Ishikawa (cell line): ENCODE measurements around the gene MUC5B.

Experiments used
- CEBPB ChIP-seq: IDR thresholded peaks from 2 replicates; pipeline ENCODE4 v1.6.1; 2012
- EGR1 ChIP-seq: IDR thresholded peaks from 2 replicates; pipeline ENCODE4 v1.6.1; 2012
- EP300 ChIP-seq: IDR thresholded peaks from 2 replicates; pipeline ENCODE4 v1.6.1; 2012; ENCODE audit warnings: borderline replicate concordance
- FOXM1 ChIP-seq: IDR thresholded peaks from 2 replicates; pipeline ENCODE4 v1.6.1; 2012; ENCODE audit warnings: low read depth, borderline replicate concordance
- NFIC ChIP-seq: IDR thresholded peaks from 2 replicates; pipeline ENCODE4 v1.6.1; 2012
- RAD21 ChIP-seq: IDR thresholded peaks from 2 replicates; pipeline ENCODE4 v1.6.1; 2012; ENCODE audit warnings: low read depth
- REST ChIP-seq: IDR thresholded peaks from 2 replicates; pipeline ENCODE4 v1.6.1; 2012; ENCODE audit warnings: low read depth, mild to moderate bottlenecking
- TAF1 ChIP-seq: IDR thresholded peaks from 2 replicates; pipeline ENCODE4 v1.6.1; 2012; ENCODE audit warnings: low read depth, mild to moderate bottlenecking
- TCF12 ChIP-seq: IDR thresholded peaks from 2 replicates; pipeline ENCODE4 v1.6.1; 2012; ENCODE audit warnings: low read depth
- YY1 ChIP-seq: IDR thresholded peaks from 2 replicates; pipeline ENCODE4 v1.6.1; 2012; ENCODE audit warnings: low read depth
- ZBTB7A ChIP-seq: IDR thresholded peaks from 2 replicates; pipeline ENCODE4 v1.6.1; 2012; ENCODE audit warnings: low read depth
- TF ChIP-seq, protein P1 (sequence below): IDR thresholded peaks from 2 replicates; pipeline ENCODE4 v1.6.1; 2012
- TF ChIP-seq, protein P2 (sequence below): IDR thresholded peaks from 2 replicates; pipeline ENCODE4 v1.6.1; 2012

- TF ChIP-seq TAF1 (no peak), EP300 (no peak), FOXM1 (no peak), NFIC (no peak), ZBTB7A (no peak), YY1 (no peak), REST (no peak), RAD21 (no peak), CEBPB (no peak), TCF12 (no peak), EGR1 (no peak)
- TF ChIP-seq, protein P1, sequence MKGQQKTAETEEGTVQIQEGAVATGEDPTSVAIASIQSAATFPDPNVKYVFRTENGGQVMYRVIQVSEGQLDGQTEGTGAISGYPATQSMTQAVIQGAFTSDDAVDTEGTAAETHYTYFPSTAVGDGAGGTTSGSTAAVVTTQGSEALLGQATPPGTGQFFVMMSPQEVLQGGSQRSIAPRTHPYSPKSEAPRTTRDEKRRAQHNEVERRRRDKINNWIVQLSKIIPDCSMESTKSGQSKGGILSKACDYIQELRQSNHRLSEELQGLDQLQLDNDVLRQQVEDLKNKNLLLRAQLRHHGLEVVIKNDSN = no peak
- TF ChIP-seq, protein P2, sequence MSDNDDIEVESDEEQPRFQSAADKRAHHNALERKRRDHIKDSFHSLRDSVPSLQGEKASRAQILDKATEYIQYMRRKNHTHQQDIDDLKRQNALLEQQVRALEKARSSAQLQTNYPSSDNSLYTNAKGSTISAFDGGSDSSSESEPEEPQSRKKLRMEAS = no peak
Measured at GRCh38 chr11:1263010-1263409, 40.1 kb downstream of the MUC5B start.
